Kidney (tissue), 14 donors: Measurements from ENCODE around the gene CACNA2D1. TPM values are rescaled to one million over a fixed set of nuclear protein-coding genes. Genes with fewer than 3 reads are reported as not detected.

ENCODE experiments used
- DNase-seq, 5 donors: peaks; one replicate each; pipeline ENCODE4 v3.0.0-alpha.2; 2013 to 2020
- FAIRE-seq: peaks from 2 replicates; lab custom pipeline; 2012; peaks lifted over from hg19 to GRCh38; lab: Jason Lieb, UNC
- H3K27ac ChIP-seq, 2 donors: one replicate each; pipeline ENCODE4 v1.7.0; 2013; ENCODE audit warnings: low read depth in 2 of 2, low read length in 2 of 2, inconsistent platforms in 1 of 2
- H3K27me3 ChIP-seq: one replicate; pipeline ENCODE4 v1.7.1; 2013; ENCODE audit warnings: low read length, inconsistent platforms; ENCODE audit not compliant: control insufficient read depth, insufficient read depth
- H3K36me3 ChIP-seq, 3 donors: one replicate each; pipeline versions ENCODE4 v1.7.0 to v1.7.1; 2013; ENCODE audit warnings: low read length in 3 of 3, control low read depth in 1 of 3, inconsistent platforms in 1 of 3; ENCODE audit not compliant: insufficient read depth in 3 of 3, control insufficient read depth in 2 of 3
- H3K4me1 ChIP-seq, 3 donors: one replicate each; pipeline versions ENCODE4 v1.7.0 to v1.7.1; 2013; ENCODE audit warnings: low read length in 3 of 3, inconsistent platforms in 1 of 3, low read depth in 1 of 3; ENCODE audit not compliant: control insufficient read depth in 2 of 3, insufficient read depth in 2 of 3
- H3K4me3 ChIP-seq, 3 donors: one replicate each; pipeline versions ENCODE4 v1.7.0 to v1.8.1; 2013; ENCODE audit warnings: low read length in 3 of 3, control low read depth in 1 of 3, inconsistent platforms in 1 of 3
- H3K9ac ChIP-seq, 3 donors: one replicate each; pipeline versions ENCODE4 v1.7.0 to v1.7.1; 2013; ENCODE audit warnings: low read length in 3 of 3, control low read depth in 1 of 3, inconsistent platforms in 1 of 3
- H3K9me3 ChIP-seq, 3 donors: one replicate each; pipeline versions ENCODE4 v1.7.0 to v1.7.1; 2013; ENCODE audit warnings: low read length in 3 of 3, control low read depth in 1 of 3, inconsistent platforms in 1 of 3; ENCODE audit not compliant: control insufficient read depth in 2 of 3, insufficient read depth in 1 of 3
- CTCF ChIP-seq: IDR thresholded peaks from 3 replicates; pipeline ENCODE4 v1.5.1; 2012; ENCODE audit warnings: mild to moderate bottlenecking, moderate library complexity, borderline replicate concordance; ENCODE audit not compliant: insufficient read depth; ENCODE audit errors: extremely low read depth
- intact Hi-C: fragments of 100-400 bp; cut with DNase I; formaldehyde crosslinking; loops from one replicate; pipeline ENCODE4 v1.11.1; 2022
- polyA plus RNA-seq: library from polyadenylated mRNA; stranded (reverse); fragments of 350-450 nt; fragmentation: Illumina TruSeq; extraction: RNeasy Lipid Tissue Mini Kit (QIAGEN cat#74804); gene quantifications from one replicate; pipeline ENCODE4 v1.2.3, GENCODE V29; 2014; ENCODE audit warnings: low read depth, low replicate concordance; ENCODE audit not compliant: insufficient read depth
- total RNA-seq: library from RNA; stranded (reverse); fragmentation: NEBNext Ultra II Directional; extraction: Animal tissue kit (Norgen Biotek cat#: 25700); gene quantifications from one replicate; pipeline ENCODE4 v1.2.1, GENCODE V29; 2021
- donor health status: control.
- donor health status: control.
- donor health status: control.
- donor health status: control.
- donor health status: control.
- donor health status: DM: yes; HTN: yes; CAD: no.
- donor health status: Normal renal cell carcinoma (clear cell type).

The CACNA2D1 gene
- total and polyA plus RNA-seq, 2 donors from 2014 or later = 3.5 to 18.3 TPM

GRCh38 chr7:82362129-82362706, 81.4 kb downstream of the CACNA2D1 start:
- Histone ChIP-seq H3K4me3 (no peak overlapping the region), H3K36me3 (no peaks in the 10 kb centered on the region), H3K9ac (no peak overlapping the region), H3K27ac (no peak overlapping the region), H3K4me1 (no peaks in the 10 kb centered on the region), H3K27me3 (no peaks in the 10 kb centered on the region), H3K9me3 (no peaks in the 10 kb centered on the region)
- no peak for TF ChIP-seq CTCF
- intact Hi-C loops = no loop called here
- no peak for DNase-seq
- FAIRE-seq = no peak

- intact Hi-C loops = no loop called here
- Histone ChIP-seq H3K27ac (no peak overlapping the region), H3K9ac (no peak overlapping the region), H3K36me3 (no peaks in the 10 kb centered on the region), H3K27me3 (no peaks in the 10 kb centered on the region), H3K4me3 (no peak overlapping the region), H3K4me1 (no peaks in the 10 kb centered on the region), H3K9me3 (no peaks in the 10 kb centered on the region)
- DNase-seq (no peak), FAIRE-seq (no peak)
- TF ChIP-seq CTCF = no peak
Observed at GRCh38 chr7:82360591-82361368, 82.8 kb downstream of the CACNA2D1 start.

- intact Hi-C loops = no loop called here
- FAIRE-seq = no peak
- no peaks in the 10 kb centered on the region for H3K36me3 ChIP-seq
- H3K9ac ChIP-seq = no peak overlapping the region
- H3K4me3 ChIP-seq = no peak overlapping the region
- no peak overlapping the region for H3K27ac ChIP-seq
- TF ChIP-seq CTCF = no peak
- no peak for DNase-seq
- H3K4me1 ChIP-seq = no peaks in the 10 kb centered on the region
- no peaks in the 10 kb centered on the region for H3K9me3 ChIP-seq
- H3K27me3 ChIP-seq = no peaks in the 10 kb centered on the region
Observed at GRCh38 chr7:82359426-82359825, 84.2 kb downstream of the CACNA2D1 start.
